ENCODE results near the gene PPP1R16B.

GRCh38 chr20:38842026-38842425 is 36.5 kb downstream of the PPP1R16B start:
- TF ChIP-seq EP300 (IDR thresholded peaks at IDR 0.05) (no peak), CTCF (IDR thresholded peaks at IDR 0.05) (no peak)

Measured in ovary (tissue), 3 donors.